ENCODE results near the gene HNRNPC. TPM values are rescaled to one million over a fixed set of nuclear protein-coding genes. Genes with fewer than 3 reads are reported as not detected.
A peak's percentile ranks its signal among the peaks of the same experiment; 100 is the strongest.
"Not testable (repeated sequence)": the region's sequence is repeated elsewhere in the genome, so short reads cannot be mapped to it uniquely, and the experiment has no call there.

HNRNPC gene
- total RNA-seq = 541 and 590 TPM in 2 replicates
- 375 TPM for polyA plus RNA-seq (2012)

- DNase-seq (ENCODE audit: low read depth) = peak; percentile 100
Observed at GRCh38 chr14:21269252-21270046, at the start of gene HNRNPC. HNRNPC (minus strand) TSS chr14:21269442; CDS start chr14:21234193, 35,249 bp downstream.

DNA sequence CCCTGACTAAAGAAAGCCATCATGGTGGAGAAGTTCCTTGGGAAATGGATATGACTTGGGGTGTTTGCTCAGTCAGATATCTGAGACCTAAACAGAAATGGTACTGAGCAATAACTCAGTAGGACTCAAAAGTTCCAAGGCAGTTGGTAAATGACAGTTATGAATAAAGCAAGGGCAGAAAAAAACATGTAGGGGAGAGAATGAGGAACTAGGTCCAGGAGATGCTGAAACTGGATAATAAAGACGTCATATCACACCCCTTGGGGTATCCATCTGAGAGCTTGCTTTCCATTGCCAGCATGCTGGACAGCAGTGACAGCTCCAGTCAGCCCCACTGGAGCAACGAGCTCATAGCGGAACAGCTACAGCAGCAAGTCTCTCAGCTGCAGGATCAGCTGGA is 48.2 kb upstream of the HNRNPC start:
- DNase-seq (ENCODE audit: low read depth) = no peak

GRCh38 chr14:21313512-21313911 is 44.3 kb upstream of the HNRNPC start:
- no peak for DNase-seq (ENCODE audit: low read depth)

DNA sequence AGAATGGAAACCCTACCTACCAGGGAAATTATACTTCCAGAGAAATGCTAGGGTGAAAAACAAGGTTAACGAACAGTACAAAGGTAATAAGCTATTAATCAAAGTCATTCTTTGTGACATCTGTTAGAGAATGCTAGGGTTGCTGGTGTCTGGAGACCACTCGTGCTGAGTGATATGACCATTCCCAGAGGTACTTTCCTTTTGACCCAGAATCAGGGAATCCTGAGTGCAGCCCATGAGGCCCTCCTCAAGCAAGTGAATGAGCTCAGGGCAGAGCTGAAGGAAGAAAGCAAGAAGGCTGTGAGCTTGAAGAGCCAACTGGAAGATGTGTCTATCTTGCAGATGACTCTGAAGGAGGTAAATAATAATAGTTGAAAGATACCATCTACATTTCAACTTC is 42.4 kb upstream of the HNRNPC start:
- no peak for DNase-seq (ENCODE audit: low read depth)

GRCh38 chr14:21309956-21310355 is 40.7 kb upstream of the HNRNPC start:
- DNase-seq (ENCODE audit: low read depth) = no peak

DNA sequence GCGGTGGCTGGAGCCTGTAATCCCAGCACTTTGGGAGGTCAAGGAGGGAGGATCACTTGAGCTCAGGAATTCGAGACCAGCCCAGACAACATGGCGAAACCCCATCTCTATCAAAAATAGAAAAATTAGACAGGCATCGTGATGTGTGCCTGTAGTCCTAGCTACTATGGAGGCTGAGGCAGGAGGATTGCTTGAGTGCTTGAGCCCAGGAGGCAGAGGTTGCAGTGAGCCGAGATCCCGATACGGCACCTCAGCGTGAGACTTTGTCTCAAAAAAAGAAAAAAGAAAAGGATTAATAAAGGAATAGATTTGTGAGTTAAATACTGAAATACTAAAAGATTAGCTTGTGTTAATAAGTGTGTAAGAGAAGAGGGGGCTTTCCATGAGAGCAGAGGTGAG is 40.0 kb upstream of the HNRNPC start:
- no peak for DNase-seq (ENCODE audit: low read depth)

DNA sequence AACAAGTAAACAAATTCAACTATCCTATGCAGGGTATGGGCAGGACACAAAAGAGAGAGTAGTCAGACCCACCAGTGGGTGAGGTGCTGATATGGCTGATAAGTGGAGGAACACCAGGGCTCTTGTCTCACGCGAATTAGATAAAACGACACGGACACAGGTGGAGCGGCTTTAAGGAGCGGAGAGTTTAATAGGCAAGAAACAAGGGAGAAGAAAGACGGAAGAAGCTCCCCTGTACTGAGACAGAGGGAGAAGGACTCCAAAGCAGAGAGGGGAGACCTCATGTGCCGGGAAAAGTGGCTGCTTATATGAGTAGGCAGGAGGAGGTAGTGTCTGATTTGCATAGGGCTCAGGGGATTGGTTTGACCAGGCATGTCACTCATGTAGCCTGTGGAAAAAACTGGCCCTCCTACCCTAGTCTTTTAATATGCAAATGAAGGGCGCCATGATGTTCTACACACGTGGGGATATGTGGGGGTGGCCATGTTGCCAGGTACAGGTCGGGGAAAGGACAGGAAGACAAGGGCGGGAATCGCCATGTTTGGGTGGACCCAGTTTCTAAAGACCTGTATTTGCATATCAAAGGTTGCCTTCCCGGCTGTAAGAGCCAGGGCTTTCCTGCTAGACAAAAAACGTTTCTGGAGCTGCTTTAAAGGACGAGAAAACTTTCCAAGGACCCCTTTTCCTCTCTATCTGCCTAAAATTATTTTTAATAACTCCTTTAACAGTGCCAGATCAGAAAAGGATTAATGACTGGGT is 39.4 kb upstream of the HNRNPC start:
- DNase-seq (ENCODE audit: low read depth) = peak; percentile 73

DNA sequence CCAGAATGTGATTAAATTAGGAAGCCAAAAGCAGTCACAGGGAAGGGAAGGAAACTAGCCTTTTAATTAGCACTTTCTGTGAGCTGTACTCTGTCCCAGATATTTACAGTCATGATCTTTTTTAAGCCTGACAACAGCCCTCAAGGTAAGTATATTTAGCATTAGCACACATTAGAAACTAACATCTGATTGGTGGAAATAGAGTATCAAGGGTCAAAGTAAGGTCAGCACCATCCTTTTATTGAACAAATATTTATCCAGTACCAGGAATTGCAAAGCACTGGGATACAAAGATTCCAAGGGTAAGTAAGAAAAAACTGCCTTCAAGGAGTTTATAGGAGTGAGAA is 38.9 kb upstream of the HNRNPC start:
- peak; percentile 16 for DNase-seq (ENCODE audit: low read depth)

DNA sequence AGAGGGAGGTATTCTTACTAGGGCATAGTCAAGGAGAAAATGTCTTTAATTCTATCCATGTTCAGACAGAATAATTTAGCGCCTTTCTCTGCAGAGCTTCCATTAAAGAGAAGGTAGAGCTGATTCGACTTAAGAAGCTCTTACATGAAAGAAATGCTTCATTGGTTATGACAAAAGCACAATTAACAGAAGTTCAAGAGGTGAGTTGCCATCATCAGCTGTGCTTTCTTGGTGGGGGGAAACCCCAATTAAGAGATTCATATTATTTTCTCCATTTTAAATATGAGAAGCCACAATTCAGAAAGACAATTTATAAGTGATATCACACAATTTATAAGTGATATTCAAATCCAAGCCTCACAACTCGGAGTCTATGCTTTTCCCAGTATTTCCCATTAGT is 38.4 kb upstream of the HNRNPC start:
- no peak for DNase-seq (ENCODE audit: low read depth)

DNA sequence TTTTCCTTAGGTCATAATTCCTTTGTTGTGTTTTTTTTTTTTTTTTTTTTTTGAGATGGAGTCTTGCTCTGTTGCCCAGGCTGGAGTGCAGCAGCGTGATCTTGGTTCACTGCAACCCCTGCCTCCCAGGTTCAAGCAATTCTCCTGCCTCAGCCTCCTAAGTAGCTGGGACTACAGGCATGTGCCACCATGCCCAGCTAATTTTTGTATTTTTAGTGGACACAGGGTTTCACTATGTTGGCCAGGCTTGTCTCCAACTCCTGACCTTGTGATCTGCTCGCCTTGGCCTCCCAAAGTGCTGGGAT is 33.5 kb upstream of the HNRNPC start:
- not testable (repeated sequence) for DNase-seq (ENCODE audit: low read depth)

- no peak for DNase-seq (ENCODE audit: low read depth)
Observed at GRCh38 chr14:21302013-21302835, 33.0 kb upstream of the HNRNPC start.

- DNase-seq (ENCODE audit: low read depth) = peak; percentile 8
Observed at GRCh38 chr14:21300892-21301291, 31.6 kb upstream of the HNRNPC start.

DNA sequence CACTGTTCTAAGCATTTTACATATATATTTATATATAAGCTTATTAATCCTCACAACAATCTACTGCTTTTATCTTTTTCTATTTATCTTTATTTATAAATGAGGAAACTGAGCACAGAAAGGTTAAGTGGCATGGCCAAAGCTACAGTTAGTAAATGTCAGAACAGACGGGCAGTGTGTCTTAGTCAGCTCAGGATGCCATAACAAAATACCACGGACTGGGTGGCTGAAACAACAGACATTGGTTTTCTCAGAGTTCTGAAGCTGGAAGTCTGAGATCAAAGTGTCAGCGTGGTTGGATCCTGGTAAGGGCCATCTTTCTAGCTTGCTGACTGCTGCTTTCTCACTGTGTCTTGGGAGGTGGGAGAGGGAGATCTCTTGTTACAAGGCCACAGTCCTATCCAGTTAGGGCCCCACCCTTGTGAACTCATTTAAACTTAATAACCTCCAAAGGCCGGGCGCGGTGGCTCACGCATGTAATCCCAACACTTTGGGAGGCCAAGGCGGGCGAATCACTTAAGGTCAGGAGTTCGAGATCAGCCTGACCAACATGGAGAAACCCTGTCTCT is 30.4 kb upstream of the HNRNPC start:
- DNase-seq (ENCODE audit: low read depth) = no peak

GRCh38 chr14:21298358-21298757 is 29.1 kb upstream of the HNRNPC start:
- no peak for DNase-seq (ENCODE audit: low read depth)

- DNase-seq (ENCODE audit: low read depth) = not testable (repeated sequence)
Observed at GRCh38 chr14:21294026-21294425, 24.8 kb upstream of the HNRNPC start.

GRCh38 chr14:21287168-21287567 is 17.9 kb upstream of the HNRNPC start:
- DNase-seq (ENCODE audit: low read depth) = no peak

GRCh38 chr14:21286516-21286915 is 17.3 kb upstream of the HNRNPC start:
- not testable (repeated sequence) for DNase-seq (ENCODE audit: low read depth)

GRCh38 chr14:21281917-21282316 is 12.7 kb upstream of the HNRNPC start:
- not testable (repeated sequence) for DNase-seq (ENCODE audit: low read depth)

DNA sequence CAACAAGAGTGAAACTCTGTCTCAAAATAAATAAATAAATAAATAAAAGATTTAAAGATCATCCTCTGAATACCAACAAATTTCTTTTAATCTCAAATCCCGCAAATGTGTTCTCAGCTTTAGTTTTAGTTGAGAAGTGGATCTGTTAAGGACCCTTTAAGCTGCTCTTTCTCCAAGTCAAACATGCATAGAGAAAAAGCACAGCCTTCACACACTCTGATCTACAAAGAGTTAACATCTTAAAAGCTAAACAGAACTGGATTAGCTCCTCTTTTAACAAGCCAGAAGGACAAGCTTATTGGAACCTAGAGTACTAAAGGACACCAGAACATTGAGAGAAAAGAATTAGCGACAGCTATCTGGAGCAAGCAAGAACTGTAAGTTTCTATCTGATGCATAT is 10.5 kb upstream of the HNRNPC start, which contains the start of gene RPGRIP1:
Gene RPGRIP1 (plus strand): TSS at position 301 of the 400 bp plus-strand sequence. CDS start 7,894 bp downstream, outside the sequence.
- DNase-seq (ENCODE audit: low read depth) = no peak

- no peak for DNase-seq (ENCODE audit: low read depth)
Observed at GRCh38 chr14:21278632-21279031, 9.4 kb upstream of the HNRNPC start.

DNA sequence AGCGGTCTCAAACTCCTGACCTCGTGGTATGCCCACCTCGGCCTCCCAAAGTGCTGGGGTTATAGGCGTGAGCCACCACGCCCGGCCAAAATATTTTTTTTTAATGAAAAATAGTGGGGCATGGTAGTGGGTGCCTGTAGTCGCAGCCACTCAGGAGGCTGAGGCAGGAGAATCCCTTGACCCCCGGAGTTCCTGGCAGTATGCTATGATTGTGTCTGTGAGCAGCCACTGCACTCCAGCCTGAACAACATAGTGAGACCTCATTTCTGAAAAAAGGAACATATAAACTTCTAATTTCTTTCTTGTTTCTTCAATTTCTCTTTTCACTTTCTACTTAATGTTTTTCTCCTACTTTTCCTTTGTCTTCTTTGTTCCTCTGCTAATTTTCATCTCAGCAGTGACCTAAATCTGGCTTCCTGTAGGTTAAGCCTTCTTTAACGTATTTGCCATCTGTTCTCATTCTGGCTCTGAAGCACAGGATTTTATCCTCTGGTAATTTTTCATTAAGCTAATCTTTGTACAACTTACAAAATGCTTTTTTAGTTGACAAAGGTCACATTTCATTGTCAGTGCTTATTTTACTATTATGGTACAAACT is 6.1 kb upstream of the HNRNPC start:
- DNase-seq (ENCODE audit: low read depth) = no peak

Data from myocyte (in vitro differentiated cells).